GM21423 (cell line): ENCODE measurements around the gene TRIM41.

Experiments
- ATAC-seq: cut with Tn5 transposase; IDR thresholded peaks from one replicate; pipeline ENCODE4 v1.9.1; 2021; ENCODE audit warnings: mild to moderate bottlenecking, moderate library complexity; ENCODE audit not compliant: unreplicated experiment

TRIM41 gene

DNA sequence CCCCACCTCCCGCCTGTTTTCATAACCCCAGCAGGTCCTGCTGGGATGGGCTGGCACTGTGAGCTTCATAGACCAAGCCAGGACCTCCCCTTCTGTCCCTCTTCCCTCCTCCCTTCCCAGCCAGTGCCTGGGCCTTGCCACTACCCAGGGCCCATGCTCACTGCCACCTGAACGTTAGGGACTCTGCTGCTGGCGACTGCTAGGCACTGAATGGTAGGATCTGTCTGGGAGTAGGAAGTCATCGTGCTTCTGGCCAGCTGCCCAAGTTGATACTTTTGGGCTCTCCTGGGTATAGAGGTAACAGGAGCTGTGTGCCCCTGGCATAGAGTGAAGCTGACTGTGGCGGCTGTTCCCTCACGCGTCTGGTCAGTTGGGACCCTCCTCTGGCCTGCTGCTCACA lies 8.4 kb downstream of the TRIM41 start:
- no peak for ATAC-seq

DNA sequence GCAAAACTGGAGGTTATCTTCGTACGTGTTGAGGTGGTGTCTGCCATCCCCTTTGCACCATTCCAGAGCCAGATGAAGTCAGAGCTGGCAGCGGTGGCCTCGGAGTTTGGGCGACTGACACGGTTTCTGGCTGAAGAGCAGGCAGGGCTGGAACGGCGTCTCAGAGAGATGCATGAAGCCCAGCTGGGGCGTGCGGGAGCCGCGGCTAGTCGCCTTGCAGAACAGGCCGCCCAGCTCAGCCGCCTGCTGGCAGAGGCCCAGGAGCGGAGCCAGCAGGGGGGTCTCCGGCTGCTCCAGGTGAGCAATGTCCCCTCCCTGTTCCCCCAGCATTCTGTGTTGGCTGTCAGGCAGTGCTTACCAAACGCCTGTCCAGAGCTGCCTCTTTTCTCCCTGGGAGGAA lies 9.5 kb downstream of the TRIM41 start:
- ATAC-seq, result no peak

DNA sequence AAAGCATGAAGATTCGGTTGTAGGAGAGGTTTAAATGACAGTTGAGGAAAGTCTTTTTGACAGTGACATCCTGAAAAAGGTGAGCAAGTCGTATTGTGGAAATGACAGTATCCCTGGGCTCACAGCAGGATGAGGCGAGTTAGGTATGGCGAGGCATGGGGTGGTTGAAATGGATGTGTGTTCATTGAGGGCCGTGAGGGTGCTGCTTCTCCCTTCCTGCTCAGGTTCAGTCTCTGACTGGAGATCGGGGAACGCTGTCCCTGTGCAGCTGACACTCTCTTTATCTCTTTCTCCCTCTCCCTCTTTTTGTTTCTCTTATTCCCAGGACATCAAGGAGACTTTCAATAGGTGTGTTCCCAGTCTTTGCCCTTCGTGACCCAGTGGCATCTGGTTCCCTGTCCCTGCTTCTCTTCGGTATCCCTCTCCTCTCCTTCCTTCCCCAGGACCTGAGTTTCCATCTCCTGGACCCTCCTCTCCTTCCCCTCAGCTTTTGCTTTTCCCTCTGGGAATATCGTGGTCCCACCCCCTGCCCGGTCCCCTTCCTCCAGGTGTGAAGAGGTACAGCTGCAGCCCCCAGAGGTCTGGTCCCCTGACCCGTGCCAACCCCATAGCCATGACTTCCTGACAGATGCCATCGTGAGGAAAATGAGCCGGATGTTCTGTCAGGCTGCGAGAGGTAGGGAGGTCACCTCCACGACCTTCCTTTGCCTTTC lies 10.2 kb downstream of the TRIM41 start:
- ATAC-seq, result no peak

DNA sequence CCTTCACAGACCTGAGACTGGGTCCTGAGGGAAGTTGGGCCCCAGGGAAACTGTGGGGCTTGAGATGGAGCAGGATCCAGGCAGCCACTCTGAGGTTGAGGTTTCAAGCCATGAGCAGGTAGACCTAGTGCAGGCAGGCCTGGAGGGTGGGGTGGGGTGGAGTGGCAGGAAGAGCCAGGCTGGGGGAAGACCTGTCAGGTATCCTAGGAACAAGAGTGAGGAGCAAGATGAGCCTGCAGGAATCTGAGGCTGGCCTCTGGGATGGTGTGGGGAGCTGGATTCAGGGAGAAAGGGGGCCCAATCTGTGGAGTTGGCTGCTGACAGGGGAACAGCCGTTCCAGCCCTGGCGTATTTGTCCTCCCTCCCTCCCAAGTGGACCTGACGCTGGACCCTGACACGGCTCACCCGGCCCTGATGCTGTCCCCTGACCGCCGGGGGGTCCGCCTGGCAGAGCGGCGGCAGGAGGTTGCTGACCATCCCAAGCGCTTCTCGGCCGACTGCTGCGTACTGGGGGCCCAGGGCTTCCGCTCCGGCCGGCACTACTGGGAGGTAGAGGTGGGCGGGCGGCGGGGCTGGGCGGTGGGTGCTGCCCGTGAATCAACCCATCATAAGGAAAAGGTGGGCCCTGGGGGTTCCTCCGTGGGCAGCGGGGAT lies 10.8 kb downstream of the TRIM41 start:
- no peak for ATAC-seq

DNA sequence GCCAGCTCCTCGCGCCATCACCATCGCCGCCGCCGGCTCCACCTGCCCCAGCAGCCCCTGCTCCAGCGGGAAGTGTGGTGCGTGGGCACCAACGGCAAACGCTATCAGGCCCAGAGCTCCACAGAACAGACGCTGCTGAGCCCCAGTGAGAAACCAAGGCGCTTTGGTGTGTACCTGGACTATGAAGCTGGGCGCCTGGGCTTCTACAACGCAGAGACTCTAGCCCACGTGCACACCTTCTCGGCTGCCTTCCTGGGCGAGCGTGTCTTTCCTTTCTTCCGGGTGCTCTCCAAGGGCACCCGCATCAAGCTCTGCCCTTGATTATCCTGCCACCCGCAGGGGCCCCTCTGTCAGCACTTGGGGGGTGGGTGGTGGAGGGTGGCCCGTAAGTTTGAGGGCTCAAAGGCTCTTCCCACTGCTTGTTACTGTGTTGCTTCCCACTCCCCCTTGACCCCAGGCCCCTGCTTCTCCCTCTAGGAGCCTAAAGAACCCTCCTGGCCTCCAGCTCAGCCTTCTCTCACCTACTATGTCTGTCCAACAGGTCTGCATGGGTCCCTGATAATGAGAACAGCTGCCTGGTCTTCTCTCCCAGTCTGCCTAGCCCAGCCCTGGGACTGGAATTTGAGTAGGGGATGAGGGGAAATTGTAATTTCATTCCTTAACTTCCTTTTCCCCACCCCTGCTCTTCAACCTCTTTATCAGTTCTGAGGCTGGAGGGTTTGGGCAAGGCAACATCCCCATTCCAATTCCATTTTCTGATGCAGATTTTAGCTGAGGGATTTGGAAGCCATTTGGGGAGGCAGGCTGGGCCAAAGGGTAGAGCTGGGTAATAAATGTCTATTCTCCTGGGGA lies 11.6 kb downstream of the TRIM41 start:
- ATAC-seq, result no peak

DNA sequence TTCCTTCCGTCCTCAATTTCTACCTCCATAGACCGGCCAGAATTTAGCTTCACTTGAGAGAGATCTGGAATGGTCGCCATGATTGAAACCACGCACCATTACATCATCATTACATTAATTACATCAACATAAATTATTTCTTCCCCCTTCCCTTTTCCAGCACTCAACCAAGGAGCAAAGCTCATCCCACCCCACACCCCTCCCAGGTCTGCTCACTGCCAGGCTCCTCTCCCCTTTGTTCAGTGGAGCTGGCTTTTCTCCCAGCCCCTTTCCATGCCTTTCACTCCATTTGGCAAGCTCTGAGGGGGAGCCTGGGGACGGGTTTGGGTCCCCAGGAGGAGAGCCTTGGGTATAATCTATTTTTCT lies 12.2 kb downstream of the TRIM41 start:
- no peak for ATAC-seq

DNA sequence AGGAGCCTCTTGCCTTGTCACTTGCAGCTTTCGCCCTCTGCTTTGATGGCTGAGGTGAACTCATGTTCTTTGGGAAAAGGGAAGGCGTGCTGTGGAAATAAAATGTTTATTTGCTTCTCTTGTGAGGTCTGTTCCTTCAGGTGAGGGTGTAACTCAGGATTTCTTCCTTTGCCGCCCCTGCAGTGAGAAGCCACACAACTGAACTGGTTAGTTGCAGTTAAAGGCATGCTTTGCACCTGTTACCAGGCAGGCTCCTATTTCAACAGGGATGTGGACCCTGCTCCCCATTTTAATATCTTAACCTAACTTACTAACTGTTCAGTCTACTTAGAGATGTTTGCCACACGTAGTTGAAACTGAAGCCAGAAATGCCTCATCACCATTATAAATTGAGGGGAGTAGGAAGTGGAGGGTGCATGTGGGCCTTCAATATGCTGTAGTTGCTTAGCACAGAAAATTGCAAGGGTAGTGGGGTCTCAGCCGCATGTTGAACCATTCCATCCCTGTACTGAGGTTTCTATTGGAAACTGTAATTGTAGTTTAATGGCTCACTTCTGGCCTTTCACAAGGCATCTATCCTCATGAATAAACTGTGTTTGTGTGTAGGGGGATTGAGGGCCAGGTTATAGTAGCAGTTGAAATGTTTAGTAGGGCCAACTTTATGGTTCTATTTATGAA lies 12.7 kb downstream of the TRIM41 start:
- no peak for ATAC-seq

DNA sequence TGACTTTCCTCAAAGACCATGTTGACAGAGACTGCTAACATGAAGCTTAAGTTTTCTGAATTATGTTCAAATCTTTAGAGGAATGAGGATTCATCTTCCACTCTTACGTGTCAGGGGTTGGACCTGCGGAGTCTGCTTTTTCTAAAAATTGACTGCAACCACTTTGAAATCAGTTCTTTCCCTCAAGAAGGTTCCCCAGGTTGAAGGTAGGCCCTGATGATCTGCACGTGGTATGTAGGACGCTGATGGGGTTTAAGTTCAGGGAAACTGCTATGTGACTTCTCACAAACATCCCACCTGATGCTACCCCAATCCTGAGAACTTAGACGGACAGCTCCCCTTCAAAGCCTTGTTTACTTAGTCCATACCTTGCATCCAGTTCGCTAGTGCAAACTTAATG lies 13.4 kb downstream of the TRIM41 start:
- no peak for ATAC-seq

DNA sequence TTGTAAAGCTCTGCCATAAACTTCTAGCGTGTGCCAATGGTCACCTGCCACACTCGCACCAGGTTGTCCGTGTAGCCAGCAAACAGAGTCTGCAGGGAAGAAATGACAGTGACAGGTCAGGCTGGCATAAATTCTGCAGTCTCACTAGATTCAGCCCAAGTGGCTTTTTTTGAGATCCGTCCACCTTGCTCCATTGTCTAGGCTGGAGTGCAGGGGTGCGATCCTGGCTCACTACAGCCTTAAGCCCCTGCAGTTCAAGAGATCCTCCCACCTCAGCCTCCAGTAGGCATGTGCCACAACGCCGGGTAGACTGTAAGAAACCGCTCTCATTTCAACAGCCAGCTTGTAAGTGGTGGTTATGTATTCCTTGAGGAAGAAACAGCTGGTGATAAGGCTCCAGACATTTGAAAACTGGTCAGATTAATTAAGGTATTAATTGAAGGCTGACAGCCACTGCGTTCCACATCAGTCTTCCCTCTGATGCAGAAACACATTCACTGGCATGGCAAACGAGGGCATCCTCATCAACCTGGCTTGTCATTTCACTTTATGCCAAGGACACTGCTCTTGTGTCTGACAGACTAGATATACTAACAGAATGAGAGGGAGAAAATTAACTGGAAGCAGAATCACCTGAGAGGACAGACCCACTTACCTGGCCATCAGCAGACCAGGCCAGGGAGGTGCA lies 14.0 kb downstream of the TRIM41 start:
- no peak for ATAC-seq

DNA sequence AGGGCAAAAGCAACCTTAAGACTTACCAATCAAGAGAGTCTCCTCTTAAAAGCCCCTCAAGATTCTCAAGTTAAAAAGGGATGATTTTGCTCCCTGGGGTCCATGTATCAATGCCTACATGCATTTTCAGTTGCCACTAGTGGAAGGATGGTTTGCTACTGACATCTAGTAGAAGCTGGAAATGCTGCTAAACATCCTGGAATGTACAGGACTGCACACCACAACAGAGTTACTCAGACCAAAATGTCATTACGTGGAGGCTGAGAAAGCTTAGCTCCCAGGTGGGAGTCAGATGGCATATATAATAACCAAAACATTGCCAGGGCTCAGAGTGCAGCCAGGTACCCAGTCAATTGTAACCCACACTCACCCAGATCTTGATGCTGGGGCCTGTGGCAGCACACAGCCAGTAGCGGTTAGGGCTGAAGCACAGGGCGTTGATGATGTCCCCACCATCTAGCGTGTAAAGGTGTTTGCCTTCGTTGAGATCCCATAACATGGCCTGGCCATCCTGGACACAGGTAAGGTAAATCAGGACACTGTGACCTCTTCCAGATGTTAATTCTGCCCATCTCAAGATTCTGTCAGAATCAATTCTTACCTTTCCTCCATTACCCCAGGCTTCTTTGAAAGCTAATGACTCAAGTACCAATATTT lies 14.8 kb downstream of the TRIM41 start:
- no peak for ATAC-seq

DNA sequence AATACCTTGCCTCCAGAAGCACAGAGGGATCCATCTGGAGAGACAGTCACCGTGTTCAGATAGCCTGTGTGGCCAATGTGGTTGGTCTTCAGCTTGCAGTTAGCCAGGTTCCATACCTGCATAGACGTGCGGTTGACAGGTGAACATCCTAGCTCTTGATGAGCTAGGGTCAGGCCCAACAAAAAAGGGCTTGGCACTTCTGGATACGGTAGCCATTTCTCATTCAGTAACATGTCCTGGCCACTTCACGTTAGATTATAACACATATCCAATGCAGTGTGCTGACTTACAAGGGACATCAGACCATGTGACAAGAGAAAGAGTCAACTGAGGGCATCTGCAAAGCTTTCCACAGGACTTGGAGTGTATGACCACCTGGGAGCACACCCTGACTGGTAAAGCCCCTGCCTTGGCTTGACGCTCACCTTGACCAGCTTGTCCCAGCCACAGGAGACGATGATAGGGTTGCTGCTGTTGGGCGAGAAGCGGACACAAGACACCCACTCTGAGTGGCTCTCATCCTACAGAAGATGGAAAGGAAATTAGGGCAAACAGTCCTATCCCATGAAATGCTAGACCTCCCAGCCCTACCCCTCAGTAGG lies 16.1 kb downstream of the TRIM41 start:
- no peak for ATAC-seq

DNA sequence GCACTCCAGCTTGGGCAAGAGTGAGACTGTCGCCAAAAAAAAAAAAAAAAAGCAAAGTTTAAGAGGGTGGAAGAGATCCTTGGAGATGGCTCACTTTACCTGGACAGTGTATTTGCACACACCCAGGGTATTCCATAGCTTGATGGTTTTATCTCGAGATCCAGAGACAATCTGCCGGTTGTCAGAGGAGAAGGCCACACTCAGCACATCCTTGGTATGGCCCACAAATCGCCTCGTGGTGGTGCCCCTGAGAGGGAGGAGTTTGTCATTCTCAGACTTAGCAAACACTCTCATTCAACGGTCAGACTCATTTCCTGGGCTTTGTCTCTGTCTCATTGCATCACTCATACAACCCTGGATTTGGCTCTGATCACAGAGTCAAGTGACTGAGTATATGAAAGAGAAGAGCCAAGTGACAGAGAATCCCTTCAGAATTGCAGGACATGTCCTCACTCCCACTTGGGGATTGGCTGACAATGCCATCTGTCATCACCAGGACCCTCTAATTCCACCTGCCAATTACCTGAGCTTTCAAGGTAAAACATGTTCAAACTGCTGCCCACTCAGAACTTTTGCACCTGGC lies 18.4 kb downstream of the TRIM41 start:
- ATAC-seq, result no peak

DNA sequence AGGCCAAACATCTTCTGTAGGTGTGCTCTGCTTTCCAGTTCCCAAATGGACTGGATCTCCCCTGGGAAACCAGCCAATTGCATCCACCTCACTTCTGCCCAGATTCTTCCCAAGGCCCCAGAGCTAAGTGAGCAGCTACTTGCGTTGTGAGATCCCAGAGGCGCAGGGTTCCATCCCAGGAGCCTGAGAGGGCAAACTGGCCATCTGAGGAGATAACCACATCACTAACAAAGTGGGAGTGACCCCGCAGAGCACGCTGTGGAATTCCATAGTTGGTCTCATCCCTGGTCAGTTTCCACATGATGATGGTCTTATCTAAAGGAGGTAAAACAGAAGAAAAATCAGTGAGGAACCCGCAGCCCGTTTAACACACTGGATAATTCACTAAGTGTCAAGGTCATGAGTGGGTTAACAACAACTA lies 19.0 kb downstream of the TRIM41 start:
- no peak for ATAC-seq

DNA sequence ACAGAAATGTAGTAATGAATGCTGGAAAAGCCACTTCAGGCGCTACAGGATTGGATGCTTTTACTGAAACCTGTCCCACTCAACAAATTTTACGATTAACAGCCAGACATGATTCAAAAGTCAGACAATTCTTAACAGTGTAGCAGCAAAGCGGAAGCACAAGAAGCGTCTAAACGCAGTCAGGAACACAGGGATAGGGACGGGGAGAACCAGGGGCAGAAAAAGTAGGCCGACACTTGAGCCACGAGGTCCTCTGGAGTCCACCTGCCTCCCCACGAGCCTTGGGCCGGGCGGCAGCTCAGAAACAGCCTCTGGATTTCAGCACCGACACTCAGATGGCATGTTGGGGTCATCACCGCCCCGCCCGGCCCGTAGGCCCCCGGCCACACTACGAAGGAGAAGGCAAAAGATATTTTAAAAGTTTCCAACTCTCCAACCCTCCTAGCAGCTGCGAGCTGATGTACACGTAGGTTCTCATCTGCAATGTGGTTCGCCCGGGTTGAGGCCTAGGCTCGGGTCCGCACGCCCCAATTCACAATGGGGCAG lies 20.0 kb downstream of the TRIM41 start:
- no peak for ATAC-seq

DNA sequence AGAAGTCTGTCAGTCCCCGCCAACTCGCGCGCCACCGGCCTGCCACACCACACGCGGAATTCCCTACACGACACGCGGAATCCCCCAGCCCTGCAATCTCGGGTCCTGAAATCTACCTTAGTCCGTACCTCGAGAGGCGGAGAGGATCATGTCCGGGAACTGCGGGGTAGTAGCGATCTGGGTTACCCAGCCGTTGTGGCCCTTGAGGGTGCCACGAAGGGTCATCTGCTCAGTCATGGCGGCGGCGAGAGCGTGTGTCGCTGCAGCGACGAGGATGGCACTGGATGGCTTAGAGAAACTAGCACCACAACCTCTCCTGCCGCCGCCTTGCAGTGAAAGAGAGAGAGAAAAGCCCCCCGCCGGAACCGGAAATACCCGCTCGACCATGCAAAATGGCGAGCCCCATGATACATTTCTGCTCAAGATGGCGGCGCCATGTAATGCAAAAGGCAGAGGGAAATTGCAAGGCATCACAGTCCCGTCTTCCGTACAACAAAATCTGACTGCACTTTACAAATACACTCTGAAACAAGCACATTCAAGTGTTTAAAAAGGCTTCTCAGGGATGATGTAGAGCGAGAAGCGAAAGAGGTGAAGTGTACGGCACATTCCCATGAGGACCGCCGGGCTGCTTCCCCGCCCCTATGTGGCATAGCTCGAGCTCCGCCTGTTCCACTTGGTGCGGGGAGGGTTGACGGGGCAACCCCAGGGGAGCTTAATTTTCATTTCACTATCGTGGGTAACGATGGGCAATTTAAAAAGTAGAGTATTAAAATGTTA lies 20.7 kb downstream of the TRIM41 start, which contains the start of gene RACK1:
TSS of gene RACK1 (minus strand) at position 343 of the 780 bp plus-strand sequence. CDS start at position 237, 106 bp downstream.
- ATAC-seq, result peak; percentile 68

DNA sequence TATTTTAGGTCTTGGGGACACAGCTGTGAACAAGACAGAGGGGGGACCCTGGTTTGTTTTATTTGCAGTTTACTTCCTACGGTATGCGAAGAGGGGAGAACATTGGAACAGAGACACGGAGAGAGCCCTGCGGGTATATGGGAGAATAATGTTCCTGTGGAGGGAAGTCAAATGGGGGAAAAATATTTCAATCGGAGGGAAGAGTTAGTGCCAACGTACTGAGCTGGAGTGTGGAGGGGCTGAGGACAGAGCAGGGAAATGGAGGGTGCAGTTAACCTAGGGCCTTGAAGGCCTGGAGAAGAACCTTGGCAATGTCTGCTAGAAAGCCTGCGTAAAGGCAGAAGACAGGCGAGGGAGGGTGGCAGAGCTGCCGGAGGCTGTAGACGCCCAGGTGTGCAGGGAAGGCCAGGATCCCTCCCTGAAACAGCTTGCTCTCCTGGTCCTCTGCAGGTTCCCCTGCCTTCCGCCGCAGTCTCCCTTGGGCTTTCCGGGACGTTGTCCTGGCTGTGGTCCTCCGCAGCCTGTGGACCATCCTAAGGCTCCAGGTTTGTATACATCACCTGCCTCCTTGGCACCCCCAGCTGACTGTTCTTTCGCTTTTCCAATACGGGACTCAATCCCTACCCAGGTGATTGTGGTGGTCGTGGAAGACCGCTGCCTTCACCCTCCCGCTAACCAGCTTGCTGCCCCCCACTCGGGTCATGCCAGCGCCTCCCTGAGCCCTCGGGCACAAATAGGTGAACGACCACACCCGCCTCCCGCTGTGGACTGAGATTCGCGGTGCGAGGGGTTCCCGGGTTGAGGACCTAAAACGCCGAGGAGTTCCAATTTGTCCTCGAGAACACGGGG lies 22.6 kb downstream of the TRIM41 start:
- peak; percentile 0 for ATAC-seq

DNA sequence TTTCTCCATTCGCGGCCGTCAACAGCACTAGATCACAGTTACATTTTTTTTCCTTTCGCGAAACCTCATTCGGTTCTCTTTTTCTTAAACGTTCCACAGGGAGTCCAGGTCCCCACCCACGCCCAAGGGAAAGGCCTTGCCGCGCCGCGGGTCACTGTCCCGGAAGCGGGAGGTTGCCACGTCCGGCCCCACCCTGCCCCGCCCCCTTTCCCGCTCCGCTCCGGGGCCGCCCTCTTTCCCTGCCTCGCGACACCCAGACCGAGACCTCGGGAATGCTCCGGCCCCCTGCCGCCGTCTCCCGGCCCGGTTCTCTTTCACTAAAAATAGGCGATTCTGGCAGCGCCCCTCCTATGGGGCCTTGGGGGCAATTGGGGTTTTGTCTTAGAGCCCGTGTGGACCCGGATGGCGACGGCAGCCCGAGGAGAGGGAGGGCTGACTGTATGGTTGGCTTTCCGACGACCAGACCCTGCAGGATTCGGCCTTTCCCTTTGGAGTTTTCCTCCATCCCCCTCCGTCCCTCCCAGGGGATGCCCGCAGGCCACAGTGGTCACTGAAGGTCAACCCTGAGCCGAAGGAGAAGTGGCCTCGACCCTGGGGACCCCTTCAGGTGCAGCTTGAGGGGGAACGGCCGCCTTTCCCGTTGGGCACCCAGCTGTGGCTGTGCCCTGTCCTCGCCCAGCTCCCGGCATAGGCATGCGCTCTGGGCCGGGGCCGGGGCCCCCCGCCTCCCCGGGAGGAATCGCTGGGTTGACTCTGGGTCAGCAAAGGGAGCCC lies 23.4 kb downstream of the TRIM41 start:
- ATAC-seq, result peak; percentile 51
